Muscle layer of colon (tissue), 2 donors: ENCODE data around the gene PAGR1.
"Not testable (repeated sequence)": the region's sequence is repeated elsewhere in the genome, so short reads cannot be mapped to it uniquely, and the experiment has no call there.

Experiments used
- H3K27ac ChIP-seq: one replicate; pipeline ENCODE4 v1.7.0; 2013; ENCODE audit warnings: low read depth, mild to moderate bottlenecking, low read length, moderate library complexity
- H3K27me3 ChIP-seq, 2 donors: one replicate each; pipeline ENCODE4 v1.7.0; 2013; ENCODE audit warnings: low read length in 2 of 2, mild to moderate bottlenecking in 2 of 2; ENCODE audit not compliant: insufficient read depth in 2 of 2, control insufficient read depth in 1 of 2
- H3K36me3 ChIP-seq: one replicate; pipeline ENCODE4 v1.7.0; 2013; ENCODE audit warnings: mild to moderate bottlenecking, low read length; ENCODE audit not compliant: insufficient read depth
- H3K4me1 ChIP-seq: one replicate; pipeline ENCODE4 v1.7.0; 2013; ENCODE audit warnings: mild to moderate bottlenecking, low read length; ENCODE audit not compliant: insufficient read depth
- H3K4me3 ChIP-seq, 2 donors: one replicate each; pipeline ENCODE4 v1.7.0; 2013; ENCODE audit warnings: low read length in 2 of 2, low read depth in 1 of 2, mild to moderate bottlenecking in 1 of 2, moderate library complexity in 1 of 2
- H3K9ac ChIP-seq: one replicate; pipeline ENCODE4 v1.7.0; 2013; ENCODE audit warnings: low read length
- H3K9me3 ChIP-seq: one replicate; pipeline ENCODE4 v1.7.0; 2013; ENCODE audit warnings: mild to moderate bottlenecking, low read length
- donor health status: abdominal sarcoma.
- donor health status: Adenocarcinoma of cecum.

The PAGR1 gene

DNA sequence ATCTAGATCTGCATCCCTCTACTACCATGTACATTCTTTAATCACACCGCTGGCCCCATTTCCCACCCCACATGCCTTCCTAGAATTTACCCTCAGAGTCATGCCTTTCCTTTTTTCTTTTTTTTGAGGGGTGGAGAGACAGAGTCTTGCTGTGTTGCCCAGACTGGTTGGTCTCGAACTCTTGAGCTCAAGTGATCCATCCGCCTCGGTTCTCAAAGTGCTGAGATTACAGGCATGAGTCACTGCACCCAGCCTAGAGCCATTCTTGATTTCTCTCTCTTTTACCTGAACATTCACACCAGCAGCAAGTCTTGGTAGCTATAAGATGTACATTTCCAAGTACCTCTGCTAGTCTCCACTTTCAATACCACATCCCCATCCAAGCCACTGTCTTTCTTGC lies 2.1 kb downstream of the PAGR1 start:
- H3K27me3 ChIP-seq = no peaks in the 10 kb centered on the region
- no peak overlapping the region for H3K4me3 ChIP-seq
- H3K9ac ChIP-seq = no peak overlapping the region
- H3K36me3 ChIP-seq = peaks cover 19% of the 10 kb centered on the region
- peaks cover 66% of the 10 kb centered on the region for H3K4me1 ChIP-seq
- no peaks in the 10 kb centered on the region for H3K9me3 ChIP-seq
- H3K27ac ChIP-seq = no peak overlapping the region

DNA sequence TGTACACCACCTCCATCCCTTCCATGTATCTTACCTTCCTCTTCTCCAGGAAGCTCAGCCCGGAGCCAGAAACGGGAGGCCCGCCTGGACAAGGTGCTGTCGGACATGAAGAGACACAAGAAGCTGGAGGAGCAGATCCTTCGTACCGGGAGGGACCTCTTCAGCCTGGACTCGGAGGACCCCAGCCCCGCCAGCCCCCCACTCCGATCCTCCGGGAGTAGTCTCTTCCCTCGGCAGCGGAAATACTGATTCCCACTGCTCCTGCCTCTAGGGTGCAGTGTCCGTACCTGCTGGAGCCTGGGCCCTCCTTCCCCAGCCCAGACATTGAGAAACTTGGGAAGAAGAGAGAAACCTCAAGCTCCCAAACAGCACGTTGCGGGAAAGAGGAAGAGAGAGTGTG lies 3.6 kb downstream of the PAGR1 start:
- Histone ChIP-seq H3K36me3 (peaks cover 19% of the 10 kb centered on the region), H3K9ac (no peak overlapping the region), H3K4me3 (no peak overlapping the region), H3K27ac (no peak overlapping the region), H3K9me3 (no peaks in the 10 kb centered on the region), H3K27me3 (no peaks in the 10 kb centered on the region), H3K4me1 (peaks cover 60% of the 10 kb centered on the region)

DNA sequence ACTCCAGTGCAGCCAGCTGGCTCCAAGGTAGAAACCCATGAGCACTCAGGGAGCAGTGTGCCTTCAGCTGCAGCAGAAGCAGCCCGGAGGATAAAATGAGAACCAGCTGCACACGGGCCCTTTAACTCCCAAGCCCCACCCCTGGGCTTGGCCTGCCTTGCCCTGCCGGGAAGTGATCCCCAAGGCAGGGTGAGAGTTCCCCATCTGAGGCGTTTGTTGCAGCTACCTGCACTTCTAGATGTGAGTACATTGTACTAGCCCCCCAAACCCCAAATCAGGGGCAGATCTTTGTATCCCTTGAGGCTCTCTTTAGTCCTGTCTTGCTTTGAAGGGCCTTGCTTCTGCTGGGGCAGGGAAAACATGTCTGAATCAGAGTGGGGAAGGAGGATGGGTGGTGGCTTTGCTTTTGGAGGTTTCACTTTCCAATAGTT lies 4.3 kb downstream of the PAGR1 start, which contains the start of gene MVP:
TSS of gene MVP (plus strand) at position 192 of the 431 bp plus-strand sequence. CDS start 10,088 bp downstream, outside the sequence.
- Histone ChIP-seq H3K27me3 (no peaks in the 10 kb centered on the region), H3K4me1 (peaks cover 60% of the 10 kb centered on the region), H3K36me3 (peaks cover 19% of the 10 kb centered on the region), H3K9ac (peak within 1 kb of the TSS; percentile 94), H3K27ac (peak within 1 kb of the TSS; percentile 99), H3K4me3 (peak within 1 kb of the TSS; percentile 92 to 96), H3K9me3 (no peaks in the 10 kb centered on the region)

DNA sequence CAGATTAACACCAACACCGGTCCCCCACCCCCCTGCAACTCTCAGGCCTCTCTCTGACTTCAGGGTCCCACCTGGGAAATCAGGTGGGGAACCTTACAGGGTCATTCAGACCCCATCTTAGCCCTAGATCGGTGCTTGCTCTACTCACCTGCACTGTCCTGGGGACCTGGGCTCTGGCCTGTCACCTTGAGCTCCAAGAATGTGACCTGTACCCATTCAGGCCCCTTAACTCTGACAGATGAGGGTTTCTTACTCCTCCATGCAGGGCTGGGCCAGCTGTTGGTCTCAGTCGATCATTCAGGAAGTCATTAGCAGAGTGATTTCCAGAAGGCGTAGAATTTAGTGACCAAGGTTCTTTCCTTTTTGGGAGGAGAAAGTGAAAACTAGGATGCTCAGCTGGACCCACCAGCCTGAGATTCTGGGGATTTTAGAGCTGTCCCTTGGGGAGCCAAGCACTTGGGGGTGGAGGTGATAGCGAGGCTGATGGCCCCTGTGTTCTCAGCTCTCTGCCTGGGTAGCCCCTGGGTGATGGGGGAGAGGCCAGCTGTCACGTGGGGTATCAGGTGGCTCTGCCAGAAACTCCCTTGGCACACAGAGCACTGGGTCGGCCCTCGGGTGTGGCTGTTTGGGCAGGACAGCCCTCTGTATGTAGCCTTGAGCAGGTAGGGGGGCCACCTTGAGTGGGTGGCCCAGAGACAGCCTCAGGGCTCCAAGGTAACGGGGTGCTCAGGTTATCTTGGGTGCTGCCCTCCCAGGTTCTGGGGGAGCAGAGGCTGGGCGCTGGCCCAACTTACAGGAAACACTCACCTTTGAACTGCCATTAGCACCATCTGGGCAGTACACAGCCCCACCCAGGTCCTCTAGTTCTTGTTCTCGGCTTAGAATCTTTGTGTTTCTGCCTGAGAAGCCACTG lies 5.0 kb downstream of the PAGR1 start:
- Histone ChIP-seq H3K27ac (peak overlapping the region; percentile 99), H3K9me3 (no peaks in the 10 kb centered on the region), H3K9ac (peak overlapping the region; percentile 94), H3K4me3 (peak overlapping the region; percentile 92 to 96), H3K27me3 (no peaks in the 10 kb centered on the region), H3K36me3 (peaks cover 19% of the 10 kb centered on the region), H3K4me1 (peaks cover 66% of the 10 kb centered on the region)

DNA sequence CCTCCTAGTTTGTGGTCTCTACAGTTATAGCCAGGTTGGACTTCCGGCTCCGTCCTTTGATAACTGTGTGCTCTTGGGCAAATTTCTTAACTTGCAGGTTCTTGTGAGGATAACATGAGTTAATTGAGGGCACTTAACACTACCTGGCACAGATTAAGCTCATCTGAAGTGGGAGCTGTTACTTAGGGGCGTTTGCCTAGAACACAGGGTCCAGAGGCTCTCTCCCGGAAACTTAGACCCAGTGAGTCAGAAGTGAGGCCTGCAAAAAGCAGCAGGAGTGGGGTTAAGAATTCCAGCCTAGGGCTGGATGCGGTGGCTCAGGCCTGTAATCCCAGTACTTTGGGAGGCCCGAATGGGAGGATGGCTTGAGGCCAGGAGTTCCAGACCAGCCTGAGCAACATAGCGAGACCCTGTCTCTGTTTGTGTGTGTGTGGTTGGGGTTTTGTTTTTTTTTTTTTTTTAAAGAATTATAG lies 5.7 kb downstream of the PAGR1 start:
- Histone ChIP-seq H3K4me3 (peak overlapping the region; percentile 92 to 96), H3K27ac (peak overlapping the region; percentile 99)

DNA sequence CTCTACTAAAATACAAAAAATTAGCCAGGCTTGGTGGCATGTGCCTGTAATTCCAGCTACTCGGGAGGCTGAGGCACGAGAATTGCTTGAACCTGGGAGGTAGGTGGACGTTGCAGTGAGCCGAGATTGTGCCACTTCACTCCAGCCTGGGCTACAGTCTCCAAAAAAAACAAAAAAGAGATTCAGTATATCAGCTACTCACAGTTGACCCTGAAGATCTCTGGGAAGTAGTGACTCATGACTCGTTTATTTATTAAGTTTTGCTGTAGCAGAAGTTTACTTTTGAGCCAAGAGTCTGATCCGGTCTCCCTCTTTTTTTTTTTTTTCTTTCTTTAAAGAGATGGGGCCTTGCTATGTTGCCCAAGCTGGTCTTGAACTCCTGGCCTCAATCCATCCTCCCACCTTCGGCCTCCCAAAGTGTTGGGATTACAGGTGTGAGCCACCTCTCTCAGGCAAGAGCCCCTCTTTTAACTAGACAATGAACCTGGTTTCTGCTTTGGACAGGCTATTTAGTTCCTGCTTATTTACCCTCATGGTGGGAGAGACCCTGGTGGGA lies 8.7 kb downstream of the PAGR1 start:
- Histone ChIP-seq H3K27ac (no peak overlapping the region), H3K4me1 (peaks cover 56% of the 10 kb centered on the region)

More for the DNA sequence above, 5.7 kb downstream of the PAGR1 start:
- peak overlapping the region; percentile 94 for H3K9ac ChIP-seq
- H3K9me3 ChIP-seq = no peaks in the 10 kb centered on the region
- H3K27me3 ChIP-seq = no peaks in the 10 kb centered on the region
- peaks cover 19% of the 10 kb centered on the region for H3K36me3 ChIP-seq
- H3K4me1 ChIP-seq = peaks cover 69% of the 10 kb centered on the region

DNA sequence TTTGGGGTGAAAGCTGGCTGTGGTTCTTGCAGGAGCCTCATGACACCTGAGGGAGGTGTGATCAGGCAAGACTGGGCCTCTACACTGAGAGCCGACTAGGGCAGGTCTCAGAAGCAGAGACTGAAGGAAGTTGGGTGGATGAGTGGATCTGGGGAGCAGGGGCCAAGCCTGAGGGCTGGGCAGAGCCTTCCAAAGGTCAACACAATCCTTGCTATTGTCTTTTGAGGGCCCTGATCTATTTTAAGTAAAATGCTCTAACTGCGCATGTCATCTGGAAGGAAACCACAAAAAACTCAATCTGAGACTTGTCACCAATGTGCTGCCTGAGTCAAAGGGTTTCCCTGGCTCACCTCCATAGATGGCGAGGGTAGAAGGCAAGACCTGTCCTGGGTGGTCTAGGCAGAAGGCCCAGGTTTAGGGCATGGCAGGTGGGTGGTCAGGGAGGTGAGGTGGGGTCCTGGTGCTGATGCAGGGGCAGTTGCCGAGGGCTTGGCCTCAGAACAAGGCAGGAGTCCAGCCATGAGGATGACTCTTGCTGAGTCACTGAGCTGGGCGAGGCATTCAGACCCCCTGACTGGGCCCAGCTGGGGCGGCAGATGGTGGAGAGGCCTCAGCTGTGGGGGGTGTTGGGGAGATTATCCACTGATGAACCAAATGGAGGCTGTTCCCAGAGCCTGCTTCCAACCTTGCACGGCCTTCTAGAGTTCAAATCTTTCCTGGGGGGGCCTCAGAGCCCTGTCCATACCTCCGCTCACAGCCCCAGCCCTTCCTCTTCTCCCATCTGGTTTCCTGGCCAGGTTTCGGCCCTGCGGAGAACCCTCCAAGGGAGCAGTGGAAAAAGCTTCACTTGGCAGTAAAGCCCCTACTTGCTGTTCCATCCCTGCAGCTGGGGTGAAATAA lies 9.4 kb downstream of the PAGR1 start:
- Histone ChIP-seq H3K27me3 (no peaks in the 10 kb centered on the region), H3K27ac (peak overlapping the region; percentile 39), H3K4me3 (peak overlapping the region in 1 of 2 donors; percentile 25), H3K36me3 (peaks cover under 1% of the 10 kb centered on the region), H3K9ac (peak overlapping the region; percentile 1), H3K4me1 (peaks cover 57% of the 10 kb centered on the region), H3K9me3 (no peaks in the 10 kb centered on the region)

More for the DNA sequence above, 8.7 kb downstream of the PAGR1 start:
- H3K27me3 ChIP-seq = no peaks in the 10 kb centered on the region
- H3K9me3 ChIP-seq = no peaks in the 10 kb centered on the region
- H3K36me3 ChIP-seq = peaks cover under 1% of the 10 kb centered on the region
- H3K4me3 ChIP-seq = peak overlapping the region in 1 of 2 donors; percentile 25
- H3K9ac ChIP-seq = peak overlapping the region; percentile 1

DNA sequence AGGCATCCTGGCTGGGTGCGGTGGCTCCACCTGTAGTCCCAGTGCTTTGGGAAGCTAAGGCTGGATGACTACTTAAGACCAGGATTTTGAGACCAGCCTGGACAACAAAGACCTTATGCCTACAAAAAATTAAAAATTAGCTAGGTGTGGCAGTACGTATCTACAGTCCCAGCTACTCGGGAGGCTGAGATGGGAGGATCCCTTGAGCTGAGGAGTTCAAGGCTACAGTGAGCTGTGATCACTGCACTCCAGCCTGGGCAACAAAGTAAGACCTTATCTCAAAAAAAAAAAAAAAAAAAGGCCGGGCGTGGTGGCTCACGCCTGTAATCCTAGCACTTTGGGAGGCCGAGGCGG lies 10.4 kb downstream of the PAGR1 start:
- no peak overlapping the region for H3K4me3 ChIP-seq
- no peaks in the 10 kb centered on the region for H3K27me3 ChIP-seq
- H3K9me3 ChIP-seq = no peaks in the 10 kb centered on the region
- no peak overlapping the region for H3K27ac ChIP-seq
- H3K36me3 ChIP-seq = peaks cover 10% of the 10 kb centered on the region
- H3K4me1 ChIP-seq = peaks cover 53% of the 10 kb centered on the region
- H3K9ac ChIP-seq = no peak overlapping the region

DNA sequence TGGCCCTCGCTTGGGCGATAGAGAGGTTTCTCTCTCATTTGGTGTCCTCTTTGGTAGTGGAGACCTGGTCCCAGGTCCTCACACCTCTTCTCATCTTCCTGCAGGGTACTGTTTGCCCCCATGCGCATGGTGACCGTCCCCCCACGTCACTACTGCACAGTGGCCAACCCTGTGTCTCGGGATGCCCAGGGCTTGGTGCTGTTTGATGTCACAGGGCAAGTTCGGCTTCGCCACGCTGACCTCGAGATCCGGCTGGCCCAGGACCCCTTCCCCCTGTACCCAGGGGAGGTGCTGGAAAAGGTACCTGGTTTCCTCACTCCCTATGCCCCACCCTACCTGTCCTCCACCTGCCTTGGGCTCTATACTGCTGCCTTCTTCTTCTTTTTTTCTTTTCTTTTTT lies 14.8 kb downstream of the PAGR1 start:
- no peak overlapping the region for H3K9ac ChIP-seq
- no peak overlapping the region for H3K4me3 ChIP-seq
- H3K27ac ChIP-seq = no peak overlapping the region
- H3K36me3 ChIP-seq = peaks cover 37% of the 10 kb centered on the region
- no peaks in the 10 kb centered on the region for H3K27me3 ChIP-seq
- no peaks in the 10 kb centered on the region for H3K9me3 ChIP-seq
- peaks cover 15% of the 10 kb centered on the region for H3K4me1 ChIP-seq

DNA sequence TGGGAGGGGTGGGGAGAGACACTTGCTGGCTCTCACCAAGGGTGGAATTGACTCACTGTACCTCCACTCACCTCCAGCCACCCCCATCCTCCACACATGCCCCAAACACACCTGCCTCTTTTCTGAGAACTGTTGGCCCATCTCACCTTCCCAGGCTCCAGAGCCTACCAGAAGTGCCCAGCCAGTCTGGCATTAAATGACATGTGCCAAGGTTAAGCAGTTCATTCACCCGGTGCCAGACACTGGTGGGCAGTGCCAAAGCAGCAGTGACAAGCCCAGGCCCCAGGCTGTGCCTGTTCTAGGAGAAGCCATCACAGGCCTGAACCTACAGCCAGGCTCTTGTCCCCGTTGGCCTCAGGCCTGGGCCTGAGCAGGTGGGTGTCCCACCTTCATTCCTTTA lies 15.5 kb downstream of the PAGR1 start:
- Histone ChIP-seq H3K4me1 (peaks cover 10% of the 10 kb centered on the region), H3K9me3 (no peaks in the 10 kb centered on the region), H3K4me3 (no peak overlapping the region), H3K9ac (no peak overlapping the region), H3K36me3 (peaks cover 40% of the 10 kb centered on the region), H3K27ac (no peak overlapping the region), H3K27me3 (no peaks in the 10 kb centered on the region)

DNA sequence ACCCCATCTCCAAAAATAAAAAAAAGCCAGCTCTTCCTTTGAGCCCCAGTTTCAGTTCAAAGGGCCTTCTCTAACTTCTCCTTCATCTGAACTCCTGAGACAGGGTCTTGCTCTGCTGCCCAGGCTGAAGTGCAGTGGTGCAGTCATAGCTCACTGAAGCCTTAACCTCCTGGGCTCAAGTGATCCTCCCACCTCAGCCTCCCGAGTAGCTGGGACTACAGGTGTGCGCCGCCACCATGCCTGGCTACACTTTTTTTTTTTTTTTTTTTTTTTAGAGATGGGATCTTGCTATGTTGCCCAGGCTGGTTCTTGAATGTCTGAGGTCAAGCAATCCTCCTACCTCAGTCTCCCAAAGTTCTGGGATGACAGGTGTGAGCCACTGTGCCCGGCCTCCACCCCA lies 17.3 kb downstream of the PAGR1 start:
- H3K36me3 ChIP-seq = peaks cover 56% of the 10 kb centered on the region
- not testable (repeated sequence) for H3K27ac ChIP-seq, H3K9me3 ChIP-seq, H3K4me1 ChIP-seq, H3K9ac ChIP-seq, H3K27me3 ChIP-seq, H3K4me3 ChIP-seq
